ENCODE data around the gene SORCS2. TPM values are rescaled to one million over a fixed set of nuclear protein-coding genes. Genes with fewer than 3 reads are reported as not detected.

The SORCS2 gene
- polyA plus RNA-seq, 1 donor from 2014 or later, result 1.0 TPM

GRCh38 chr4:7715271-7716009 lies 523.1 kb downstream of the SORCS2 start:
- H3K27me3 ChIP-seq (ENCODE audit: insufficient read depth, low read depth, low read length), result no peaks in the 10 kb centered on the region
- H3K9me3 ChIP-seq (ENCODE audit: low read length), result no peaks in the 10 kb centered on the region
- H3K27ac ChIP-seq (ENCODE audit: low read length), result no peak overlapping the region
- H3K36me3 ChIP-seq (ENCODE audit: insufficient read depth, low read length), result no peaks in the 10 kb centered on the region
- no peaks in the 10 kb centered on the region for H3K9me2 ChIP-seq (ENCODE audit: insufficient read depth, low read length)
- no peaks in the 10 kb centered on the region for H4K20me1 ChIP-seq (ENCODE audit: insufficient read depth)
- TF ChIP-seq POLR2AphosphoS5 (IDR thresholded peaks at IDR 0.05) (no peak), MXI1 (conservative IDR thresholded peaks at IDR 0.05; ENCODE audit: poor library complexity, severe bottlenecking) (no peak), EP300 (conservative IDR thresholded peaks at IDR 0.05; ENCODE audit: poor library complexity, severe bottlenecking) (no peak), EZH2 (IDR thresholded peaks at IDR 0.05; ENCODE audit: borderline replicate concordance, insufficient read depth, low read length, poor library complexity, severe bottlenecking) (no peak), RAD21 (conservative IDR thresholded peaks at IDR 0.05) (no peak), SMC3 (conservative IDR thresholded peaks at IDR 0.05; ENCODE audit: poor library complexity) (no peak), TAF1 (IDR thresholded peaks at IDR 0.05; ENCODE audit: low read depth) (no peak), CTCF (IDR thresholded peaks at IDR 0.05; ENCODE audit: poor library complexity, severe bottlenecking) (no peak), REST (IDR thresholded peaks at IDR 0.05; ENCODE audit: borderline replicate concordance) (no peak)
- H3K9ac ChIP-seq (ENCODE audit: low read length), result no peak overlapping the region
- no peak overlapping the region for H3K4me3 ChIP-seq (ENCODE audit: low read length)
- no peak overlapping the region for H3K4me2 ChIP-seq (ENCODE audit: low read length)
- no peak overlapping the region for H2AFZ ChIP-seq (ENCODE audit: low read depth, low read length)
- no peaks in the 10 kb centered on the region for H3K79me2 ChIP-seq (replicated peaks; ENCODE audit: insufficient read depth, low read length)
- H3F3A ChIP-seq (ENCODE audit: insufficient read depth, low read length, poor library complexity, severe bottlenecking), result no peaks in the 10 kb centered on the region

- no peaks in the 10 kb centered on the region for H3K27me3 ChIP-seq (ENCODE audit: insufficient read depth, low read depth, low read length)
- no peaks in the 10 kb centered on the region for H3F3A ChIP-seq (ENCODE audit: insufficient read depth, low read length, poor library complexity, severe bottlenecking)
- no peak overlapping the region for H3K9ac ChIP-seq (ENCODE audit: low read length)
- no peaks in the 10 kb centered on the region for H3K9me3 ChIP-seq (ENCODE audit: low read length)
- H2AFZ ChIP-seq (ENCODE audit: low read depth, low read length), result no peak overlapping the region
- TF ChIP-seq MXI1 (conservative IDR thresholded peaks at IDR 0.05; ENCODE audit: poor library complexity, severe bottlenecking) (no peak), EP300 (conservative IDR thresholded peaks at IDR 0.05; ENCODE audit: poor library complexity, severe bottlenecking) (no peak), SMC3 (conservative IDR thresholded peaks at IDR 0.05; ENCODE audit: poor library complexity) (no peak), REST (IDR thresholded peaks at IDR 0.05; ENCODE audit: borderline replicate concordance) (no peak), EZH2 (IDR thresholded peaks at IDR 0.05; ENCODE audit: borderline replicate concordance, insufficient read depth, low read length, poor library complexity, severe bottlenecking) (no peak), CTCF (IDR thresholded peaks at IDR 0.05; ENCODE audit: poor library complexity, severe bottlenecking) (no peak), TAF1 (IDR thresholded peaks at IDR 0.05; ENCODE audit: low read depth) (no peak), POLR2AphosphoS5 (IDR thresholded peaks at IDR 0.05) (no peak), RAD21 (conservative IDR thresholded peaks at IDR 0.05) (no peak)
- H3K9me2 ChIP-seq (ENCODE audit: insufficient read depth, low read length), result no peaks in the 10 kb centered on the region
- no peaks in the 10 kb centered on the region for H3K79me2 ChIP-seq (replicated peaks; ENCODE audit: insufficient read depth, low read length)
- no peaks in the 10 kb centered on the region for H4K20me1 ChIP-seq (ENCODE audit: insufficient read depth)
- H3K36me3 ChIP-seq (ENCODE audit: insufficient read depth, low read length), result no peaks in the 10 kb centered on the region
- no peak overlapping the region for H3K4me3 ChIP-seq (ENCODE audit: low read length)
- H3K4me2 ChIP-seq (ENCODE audit: low read length), result no peak overlapping the region
- H3K27ac ChIP-seq (ENCODE audit: low read length), result no peak overlapping the region
These were observed 523.8 kb downstream of the SORCS2 start for GRCh38 chr4:7716010-7716721.

Data from neural cell (in vitro differentiated cells).